B cell (primary cell): ENCODE results near the gene HIPK2. TPM values are rescaled to one million over a fixed set of nuclear protein-coding genes. Genes with fewer than 3 reads are reported as not detected.

Source experiments
- ATAC-seq: fragments of 200-7000 bp; cut with Tn5 transposase; one replicate; pipeline ENCODE4 v1.10.0; 2021; ENCODE audit warnings: low read depth, mild to moderate bottlenecking, moderate number of reproducible peaks, moderate library complexity
- CTCF ChIA-PET: fragments of 350-600 bp; sonication (Branson Sonifier 250); formaldehyde crosslinking; loops from one replicate; lab custom pipeline; 2021; ENCODE audit warnings: antibody characterized with exemption, inconsistent platforms; lab: Charles Lee
- POLR2A ChIA-PET: fragments of 350-600 bp; sonication (Branson Sonifier 250); formaldehyde crosslinking; loops from one replicate; lab custom pipeline; 2021; ENCODE audit warnings: antibody characterized with exemption; lab: Charles Lee
- DNase-seq: peaks from one replicate; pipeline ENCODE4 v3.0.0; 2013
- H2AFZ ChIP-seq: 2 replicates; pipeline ENCODE4 v1.6.1; 2012; ENCODE audit warnings: mild to moderate bottlenecking, low read depth, low read length; ENCODE audit not compliant: insufficient read depth, poor library complexity, severe bottlenecking
- H3K27ac ChIP-seq, 2 donors: 1 replicate in 1 of 2; 2 replicates in 1 of 2; pipeline ENCODE4 v1.5.1; 2012 to 2013; ENCODE audit warnings: low read length in 2 of 2, mild to moderate bottlenecking in 2 of 2, moderate library complexity in 1 of 2
- H3K27me3 ChIP-seq, 4 experiments: fragments of 200-600 bp in 1 of 4; sonication (generic) in 1 of 4; replicated peaks in 1 of 4; 1 replicate in 2 of 4; 2 replicates in 2 of 4; pipeline versions ENCODE4 v1.6.1 to v1.7.0; 2013 to 2016; ENCODE audit warnings: low read length in 3 of 4, mild to moderate bottlenecking in 2 of 4, mixed read lengths in 1 of 4, moderate library complexity in 1 of 4; ENCODE audit not compliant: insufficient read depth in 4 of 4, control insufficient read depth in 3 of 4; ENCODE audit errors: control extremely low read depth in 1 of 4
- H3K36me3 ChIP-seq, 2 experiments: replicated peaks in 1 of 2; 1 replicate in 1 of 2; 2 replicates in 1 of 2; pipeline versions ENCODE4 v1.6.1 to v1.7.1; 2013; ENCODE audit warnings: low read length in 1 of 2; ENCODE audit not compliant: insufficient read depth in 2 of 2, control insufficient read depth in 1 of 2; ENCODE audit errors: control extremely low read depth in 1 of 2, extremely low read depth in 1 of 2
- H3K4me1 ChIP-seq, 2 donors: fragments of 200-600 bp in 1 of 2; sonication (generic) in 1 of 2; 1 replicate in 1 of 2; 2 replicates in 1 of 2; pipeline versions ENCODE4 v1.5.1 to v1.6.1; 2013 to 2017; ENCODE audit warnings: low read length in 2 of 2; ENCODE audit not compliant: control insufficient read depth in 2 of 2, insufficient read depth in 2 of 2
- H3K4me2 ChIP-seq: replicated peaks from 2 replicates; pipeline ENCODE3; 2012; ENCODE audit warnings: mild to moderate bottlenecking, low read depth, low read length; ENCODE audit not compliant: poor library complexity, severe bottlenecking
- H3K4me3 ChIP-seq, 5 experiments: fragments of 200-600 bp in 1 of 5; sonication (generic) in 1 of 5; 1 replicate in 3 of 5; 2 replicates in 2 of 5; pipeline versions ENCODE4 v1.5.1 to v1.7.0; 2011 to 2016; ENCODE audit warnings: low read length in 4 of 5, mild to moderate bottlenecking in 4 of 5, low read depth in 2 of 5, control low read depth in 1 of 5, moderate library complexity in 1 of 5; ENCODE audit not compliant: insufficient read depth in 1 of 5; ENCODE audit errors: control extremely low read depth in 1 of 5, extremely low read depth in 1 of 5
- H3K79me2 ChIP-seq: fragments of 200-600 bp; sonication (generic); one replicate; pipeline ENCODE4 v1.6.0; 2016; ENCODE audit warnings: low read length; ENCODE audit not compliant: control insufficient read depth, insufficient read depth
- H3K9ac ChIP-seq: fragments of 200-600 bp; sonication (generic); 2 replicates; pipeline ENCODE4 v1.6.1; 2017; ENCODE audit warnings: mild to moderate bottlenecking, low read length, moderate library complexity
- H3K9me3 ChIP-seq, 3 donors: one replicate each; pipeline versions ENCODE4 v1.6.1 to v1.7.1; 2013; ENCODE audit warnings: low read length in 2 of 3; ENCODE audit not compliant: control insufficient read depth in 2 of 3, insufficient read depth in 1 of 3; ENCODE audit errors: control extremely low read depth in 1 of 3
- H4K20me1 ChIP-seq: 2 replicates; pipeline ENCODE4 v1.6.0; 2012; ENCODE audit warnings: mild to moderate bottlenecking, low read length; ENCODE audit not compliant: insufficient read depth, control insufficient read depth, poor library complexity, severe bottlenecking
- H3K27ac Mint-ChIP-seq: one replicate; pipeline ENCODE4 v1.8.0; 2021; ENCODE audit warnings: mixed read lengths
- H3K27me3 Mint-ChIP-seq: one replicate; pipeline ENCODE4 v1.8.0; 2021; ENCODE audit warnings: mixed read lengths
- H3K4me1 Mint-ChIP-seq: one replicate; pipeline ENCODE4 v1.8.0; 2021; ENCODE audit warnings: mixed read lengths
- H3K4me3 Mint-ChIP-seq: one replicate; pipeline ENCODE4 v1.8.0; 2021; ENCODE audit warnings: mixed read lengths
- H3K9me3 Mint-ChIP-seq: one replicate; pipeline ENCODE4 v1.8.0; 2022; ENCODE audit warnings: mixed read lengths; ENCODE audit not compliant: insufficient read depth
- CTCF ChIP-seq: fragments of 200-600 bp; IDR thresholded peaks from one replicate; pipeline ENCODE4 v1.8.0; 2022; ENCODE audit warnings: antibody characterized with exemption, mild to moderate bottlenecking
- EZH2 ChIP-seq: IDR thresholded peaks from 2 replicates; pipeline ENCODE4 v1.6.1; 2012; ENCODE audit warnings: borderline replicate concordance, low read depth, mild to moderate bottlenecking, moderate library complexity, low read length; ENCODE audit not compliant: insufficient read depth, poor library complexity, severe bottlenecking
- WGBS: methylation state at CpG from one replicate; pipeline ENCODE4 v1.1.5; 2013; ENCODE audit warnings: missing lambda C conversion rate; ENCODE audit not compliant: insufficient coverage; 5-methylcytosine and 5-hydroxymethylcytosine counted together
- intact Hi-C: fragments of 100-400 bp; cut with micrococcal nuclease; formaldehyde crosslinking; loops from one replicate; pipeline ENCODE4 v1.10.0; 2022
- polyA plus RNA-seq: library from polyadenylated mRNA; depleted of rRNA; stranded (reverse); fragments of >200 nt; gene quantifications from 2 replicates; pipeline ENCODE4 v1.2.3, GENCODE V29; 2012
- total RNA-seq, 2 donors: library from RNA; stranded (reverse); fragments of 120-200 nt in 1 of 2; gene quantifications; 1 replicate in 1 of 2; 2 replicates in 1 of 2; pipeline versions ENCODE4 v1.2.3 to v1.2.4, GENCODE V29; 2013 to 2022

HIPK2 gene
- total and polyA plus RNA-seq, 2 donors (not counting 1 experiment from before 2014, with no cell fraction given), result 6.8 to 58.2 TPM

- Histone ChIP-seq H3K9me3 (no peaks in the 10 kb centered on the region), H3K79me2 (peaks cover 90% of the 10 kb centered on the region), H3K4me3 (no peak overlapping the region), H3K27ac (no peak overlapping the region), H3K36me3 (no peaks in the 10 kb centered on the region), H3K27me3 (no peaks in the 10 kb centered on the region), H2AFZ (no peak overlapping the region), H3K4me2 (no peak overlapping the region), H3K9ac (no peak overlapping the region), H3K4me1 (no peaks in the 10 kb centered on the region), H4K20me1 (peaks cover 19% of the 10 kb centered on the region)
- Mint-ChIP-seq H3K27me3 (no peaks in the 10 kb centered on the region), H3K4me3 (no peak overlapping the region), H3K27ac (no peak overlapping the region), H3K9me3 (no peaks in the 10 kb centered on the region), H3K4me1 (peaks cover 13% of the 10 kb centered on the region)
- intact Hi-C loops, result no loop called here
- ATAC-seq (no peak), DNase-seq (no peak)
- ChIA-PET POLR2A (interaction anchor here (0.6 kb wide), 1 partner anchor 287 kb away, joined by 9 read pairs; no protein-coding TSS in a partner anchor), CTCF (no interaction called here)
- TF ChIP-seq CTCF (no peak), EZH2 (no peak)
- 85% methylated on average over 4 of the region's 5 CpGs for WGBS
Observed at GRCh38 chr7:139748941-139749340, 28.9 kb downstream of the HIPK2 start.

- Histone ChIP-seq H3K4me2 (no peak overlapping the region), H3K27ac (no peak overlapping the region), H2AFZ (no peak overlapping the region), H3K4me1 (no peaks in the 10 kb centered on the region), H3K36me3 (no peaks in the 10 kb centered on the region), H3K79me2 (peaks cover 88% of the 10 kb centered on the region), H3K4me3 (no peak overlapping the region), H4K20me1 (peaks cover 19% of the 10 kb centered on the region), H3K9me3 (no peaks in the 10 kb centered on the region), H3K9ac (no peak overlapping the region), H3K27me3 (no peaks in the 10 kb centered on the region)
- DNase-seq, result no peak
- intact Hi-C loops, result no loop called here
- Mint-ChIP-seq H3K27ac (no peak overlapping the region), H3K27me3 (no peaks in the 10 kb centered on the region), H3K4me1 (peaks cover 15% of the 10 kb centered on the region), H3K9me3 (no peaks in the 10 kb centered on the region), H3K4me3 (no peak overlapping the region)
- POLR2A ChIA-PET, result no interaction called here
- CTCF ChIA-PET, result no interaction called here
- TF ChIP-seq EZH2 (no peak), CTCF (no peak)
- 95% methylated on average over 9 of the region's 9 CpGs for WGBS
- ATAC-seq, result no peak
Observed at GRCh38 chr7:139748373-139748765, 29.4 kb downstream of the HIPK2 start.
